MM.1S (cell line): ENCODE data around the gene ARHGAP26.

ENCODE experiments used
- CTCF ChIP-seq: fragments of 300-600 bp; sonication (generic); IDR thresholded peaks from 2 replicates; pipeline ENCODE4 v1.5.1; 2016; ENCODE audit warnings: antibody characterized with exemption, low read length, mixed read lengths
- EZH2phosphoT487 ChIP-seq: fragments of 300-600 bp; sonication (generic); IDR thresholded peaks from 2 replicates; pipeline ENCODE4 v1.6.1; 2018; ENCODE audit warnings: antibody characterized with exemption, low read length

GRCh38 chr5:142832263-142832662 lies 62.1 kb downstream of the ARHGAP26 start:
- TF ChIP-seq CTCF (no peak), EZH2phosphoT487 (no peak)
